ENCODE results near the gene GLDC.

GLDC gene

DNA sequence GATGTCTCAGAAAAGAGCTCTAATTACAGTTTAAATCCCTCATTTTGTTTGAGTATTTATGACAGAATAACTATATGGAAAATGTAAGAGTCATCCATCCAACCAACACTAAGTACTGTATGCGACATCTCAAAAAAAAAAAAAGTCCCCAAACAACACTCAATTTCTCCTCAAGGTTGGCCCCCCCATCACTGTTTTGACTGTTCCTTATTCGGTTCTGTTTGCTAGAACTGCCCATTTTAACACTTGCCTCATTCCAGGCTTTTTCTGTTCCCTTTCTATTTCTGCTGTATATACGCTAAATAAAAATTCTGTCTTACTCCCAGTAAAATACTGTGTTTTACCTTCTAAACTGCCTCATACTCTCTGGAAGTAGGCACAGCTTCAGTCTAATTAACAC lies 25.2 kb downstream of the GLDC start:
- DNase-seq (ENCODE audit: low read depth) = no peak

DNA sequence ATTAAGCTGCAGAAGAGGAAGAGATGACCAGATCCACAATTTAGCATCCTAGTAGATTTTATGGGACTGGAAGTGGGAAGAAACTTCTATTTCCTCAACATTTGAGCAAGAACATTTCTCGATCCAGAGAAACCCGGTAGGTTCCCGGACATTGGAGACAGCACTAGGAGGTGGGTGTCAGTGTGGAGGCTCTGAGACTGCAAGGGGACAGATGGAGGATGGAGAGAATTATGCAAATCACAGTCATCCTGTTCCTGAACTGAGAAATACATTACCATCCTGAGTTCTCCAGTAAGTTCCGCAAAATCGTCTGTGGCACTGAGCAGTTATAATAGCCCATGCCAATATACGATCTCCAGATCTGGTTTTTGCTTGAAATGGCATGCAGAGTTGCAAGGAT lies 25.6 kb downstream of the GLDC start:
- DNase-seq (ENCODE audit: low read depth) = no peak

DNA sequence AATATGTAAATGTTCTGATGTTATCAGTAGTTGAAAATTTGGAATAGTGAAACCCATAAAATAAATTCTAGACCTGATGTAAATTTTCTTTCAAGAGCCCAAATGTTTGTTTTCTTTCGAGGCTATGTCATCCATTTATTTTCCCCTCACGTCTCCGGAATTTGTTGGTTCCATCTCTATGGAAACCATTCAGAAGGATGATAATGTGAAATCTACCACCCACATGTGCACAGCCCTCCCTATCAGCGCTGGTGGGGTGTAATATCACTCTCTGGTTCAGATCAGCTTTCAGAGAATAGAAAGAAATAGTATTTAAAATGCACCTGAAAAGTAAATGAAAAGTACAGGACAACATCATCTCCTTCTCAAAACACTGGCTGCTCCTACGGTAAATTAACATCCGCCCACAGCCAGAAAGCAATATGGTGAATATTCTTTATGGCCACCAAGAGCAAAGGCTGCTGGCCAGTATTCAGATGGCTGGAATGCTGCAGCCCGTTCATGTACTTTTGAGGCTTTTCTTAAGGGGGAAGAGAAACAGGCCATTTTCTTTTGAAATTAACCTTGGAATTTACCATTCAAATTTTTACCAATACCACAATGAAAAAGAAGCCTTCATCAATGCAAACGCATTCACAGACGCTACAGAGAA lies 28.5 kb downstream of the GLDC start:
- no peak for DNase-seq (ENCODE audit: low read depth)

DNA sequence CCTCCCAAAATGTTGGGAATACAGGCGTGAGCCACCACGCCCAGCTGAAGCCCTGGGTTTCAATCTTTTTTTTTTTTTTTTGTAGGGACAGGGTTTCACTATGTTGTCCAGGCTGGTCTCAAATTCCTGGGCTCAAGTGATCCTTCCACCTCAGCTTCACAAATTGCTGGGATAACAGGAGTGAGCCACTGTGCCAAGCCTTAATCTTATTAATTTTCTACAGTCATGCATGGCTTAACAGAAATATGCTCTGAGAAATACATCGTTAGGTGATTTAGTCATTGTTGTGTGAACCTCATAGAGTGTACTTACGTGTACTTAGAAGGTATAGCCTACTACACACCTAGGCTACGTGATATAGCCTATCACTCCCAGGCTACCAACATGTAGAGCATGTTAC lies 31.0 kb downstream of the GLDC start:
- no peak for DNase-seq (ENCODE audit: low read depth)

DNA sequence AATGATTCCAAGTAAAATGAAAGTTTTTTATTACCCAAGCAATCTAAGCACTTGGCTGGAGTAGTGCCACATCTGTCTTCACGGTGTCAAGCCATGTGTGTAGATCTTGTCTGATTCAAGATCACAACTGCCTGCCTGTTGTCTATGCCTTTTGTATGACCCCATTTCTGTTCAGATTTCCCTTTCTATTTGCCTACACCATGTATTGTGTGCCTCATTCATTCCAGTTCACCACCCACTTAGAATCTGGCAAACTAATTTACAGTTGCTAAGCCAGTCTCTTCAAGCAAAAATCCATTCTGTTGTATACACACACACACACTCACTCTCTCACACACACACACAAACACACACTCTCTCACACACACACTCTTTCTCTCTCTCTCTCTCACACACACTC lies 33.7 kb downstream of the GLDC start:
- DNase-seq (ENCODE audit: low read depth) = no peak

DNA sequence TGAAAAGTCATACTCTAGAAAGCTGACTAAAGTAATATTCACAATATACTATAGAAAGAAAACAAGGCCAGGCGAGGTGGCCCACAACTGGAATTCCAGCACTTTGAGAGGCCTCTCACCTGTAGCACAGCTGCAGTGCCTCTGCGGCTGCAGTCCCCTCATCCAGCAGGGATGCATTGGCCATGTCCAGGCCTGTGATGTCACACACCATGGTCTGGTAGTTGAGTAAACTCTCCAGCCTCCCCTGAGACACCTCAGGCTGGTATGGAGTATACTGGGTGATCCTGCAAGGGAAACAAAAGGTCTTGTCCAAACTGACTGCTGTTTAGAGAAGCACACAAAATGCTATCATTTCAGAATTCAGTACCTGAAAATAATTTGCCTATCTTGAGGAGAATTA lies 35.5 kb downstream of the GLDC start:
- no peak for DNase-seq (ENCODE audit: low read depth)

DNA sequence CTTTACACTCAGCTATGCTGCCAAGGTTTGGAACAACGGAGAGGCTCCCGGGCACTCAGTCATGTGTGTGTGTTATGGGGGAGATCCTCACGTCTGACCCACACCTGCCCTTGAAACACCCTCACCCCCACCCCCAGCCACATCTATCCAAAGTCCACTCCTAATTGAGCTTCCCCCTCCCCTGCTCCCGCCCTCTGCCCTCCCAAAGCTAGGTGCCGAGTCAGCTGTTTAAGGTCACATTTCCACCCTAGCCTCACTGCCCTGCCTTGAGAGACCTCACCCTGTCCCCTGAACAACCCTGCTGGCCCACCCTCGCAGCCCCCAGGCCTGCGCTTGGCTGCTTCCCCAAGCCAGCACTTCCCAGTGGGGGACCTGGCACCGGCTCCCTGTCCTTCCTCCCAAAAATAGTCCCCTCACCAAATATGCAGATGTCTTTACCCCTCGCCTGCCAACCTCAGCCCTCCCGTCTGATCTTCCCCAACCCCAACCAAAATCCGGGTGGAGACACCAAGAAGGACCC lies 36.0 kb downstream of the GLDC start:
- no peak for DNase-seq (ENCODE audit: low read depth)

DNA sequence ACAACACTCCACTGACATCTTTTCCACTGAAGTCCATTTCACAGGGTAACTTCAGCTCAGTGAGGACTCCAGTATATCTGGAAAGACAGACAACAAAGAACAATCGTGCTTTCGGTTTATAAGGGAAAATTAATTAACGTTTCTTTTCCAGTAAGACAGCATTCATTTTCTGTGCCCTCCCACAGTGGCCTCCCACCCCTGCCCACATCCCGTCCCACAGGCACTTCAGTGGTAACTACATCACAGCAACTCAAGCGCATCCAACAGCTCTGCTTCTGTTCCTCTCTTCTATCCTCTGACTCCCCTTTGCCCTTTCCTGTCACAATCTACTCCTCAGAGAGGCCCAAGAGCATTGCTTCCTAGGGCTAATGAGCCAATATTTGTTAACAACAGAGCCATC lies 40.3 kb downstream of the GLDC start:
- DNase-seq (ENCODE audit: low read depth) = no peak

DNA sequence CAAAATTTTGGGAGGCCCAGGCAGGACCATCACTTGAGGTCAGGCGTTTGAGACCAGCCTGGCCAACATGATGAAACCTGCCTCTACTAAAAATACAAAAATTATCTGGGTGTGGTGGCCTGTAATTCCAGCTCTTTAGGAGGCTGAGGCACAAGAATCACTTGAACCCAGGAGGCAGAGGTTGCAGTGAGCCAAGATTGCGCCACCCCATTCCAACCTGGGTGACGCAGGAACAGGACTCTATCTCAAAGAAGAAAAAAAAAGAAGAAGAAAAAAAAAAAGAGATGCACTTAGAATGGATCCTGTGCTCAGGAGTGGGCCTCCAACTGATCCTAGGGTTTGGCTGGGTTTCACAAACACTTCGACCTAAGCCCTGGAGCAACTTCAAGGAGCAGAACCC lies 45.1 kb downstream of the GLDC start:
- DNase-seq (ENCODE audit: low read depth) = no peak

DNA sequence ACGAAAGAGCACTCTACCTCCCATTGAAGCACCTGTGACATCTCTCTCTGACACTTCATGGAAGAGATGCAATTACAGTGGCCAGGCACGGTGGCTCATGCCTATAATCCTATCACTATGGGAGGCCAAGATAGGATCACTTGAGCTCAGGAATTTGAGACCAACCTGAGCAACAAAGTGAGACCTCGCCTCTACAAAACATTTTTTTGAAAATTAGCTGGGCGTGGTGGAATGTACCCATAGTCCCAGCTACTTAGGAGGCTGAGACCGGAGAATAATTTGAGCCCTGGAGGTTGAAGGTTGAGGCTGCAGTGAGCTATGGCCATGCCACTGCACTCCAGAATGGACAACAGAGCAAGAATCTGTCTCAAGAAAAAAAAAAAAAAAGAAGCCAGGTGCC lies 45.5 kb downstream of the GLDC start:
- DNase-seq (ENCODE audit: low read depth) = no peak

DNA sequence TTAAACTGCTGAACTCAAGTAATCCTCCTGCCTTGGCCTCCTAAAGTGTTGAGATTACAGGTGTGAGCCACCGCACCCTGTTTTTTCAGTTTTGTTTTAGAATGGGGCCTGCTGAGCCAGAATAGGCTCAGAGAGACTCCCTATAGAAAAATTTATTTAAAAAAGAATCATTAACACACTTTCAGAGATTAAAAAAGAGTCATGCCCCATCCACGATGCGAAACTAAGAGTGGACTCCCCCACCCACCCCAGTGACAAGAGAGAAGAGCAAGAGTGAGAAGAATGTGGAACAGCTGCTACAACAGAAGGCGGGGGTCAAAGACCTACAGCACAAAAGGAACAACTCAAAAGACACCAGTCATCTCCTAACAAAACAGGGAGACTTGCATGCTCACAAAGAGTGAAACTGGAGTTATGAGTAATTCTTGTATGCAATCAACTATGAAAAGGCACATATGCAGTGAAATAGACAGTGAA lies 47.2 kb downstream of the GLDC start:
- no peak for DNase-seq (ENCODE audit: low read depth)

DNA sequence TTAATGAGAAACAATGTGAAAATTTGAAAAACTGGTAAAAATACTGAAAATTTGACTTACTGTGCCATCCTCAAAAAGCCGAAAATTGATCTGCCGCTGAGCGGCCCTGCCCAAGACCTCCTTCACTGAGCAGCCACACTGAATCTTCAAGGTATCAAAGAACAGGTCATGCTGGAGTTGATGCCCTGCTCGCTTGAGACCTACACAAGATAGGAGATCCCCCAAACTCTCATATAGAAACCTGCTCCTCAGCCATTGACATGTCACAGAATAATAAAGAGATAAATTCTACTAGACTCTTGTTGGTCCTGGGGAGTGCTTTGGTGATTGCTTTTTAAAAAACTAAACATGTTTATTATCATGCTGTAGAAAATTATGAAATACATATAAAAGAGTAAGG lies 52.7 kb downstream of the GLDC start:
- no peak for DNase-seq (ENCODE audit: low read depth)

DNA sequence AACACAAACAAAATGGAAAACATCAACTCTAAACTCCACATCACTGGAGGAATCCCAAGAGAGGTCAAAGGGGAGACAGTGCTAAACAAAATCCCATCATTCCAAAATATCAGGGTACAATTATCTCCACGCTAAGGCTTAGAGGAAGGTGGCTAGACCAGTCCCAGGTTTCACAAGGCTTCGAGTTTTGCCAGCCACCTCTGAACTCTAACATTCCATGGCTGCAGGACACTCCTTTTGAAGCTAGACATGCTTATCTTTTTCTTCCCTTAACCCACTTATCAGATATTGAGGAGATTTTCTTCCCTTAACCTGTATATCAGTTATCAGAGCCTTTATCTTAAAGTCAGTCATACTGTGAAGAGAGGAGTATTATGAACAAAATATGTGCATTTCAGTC lies 53.3 kb downstream of the GLDC start:
- no peak for DNase-seq (ENCODE audit: low read depth)

DNA sequence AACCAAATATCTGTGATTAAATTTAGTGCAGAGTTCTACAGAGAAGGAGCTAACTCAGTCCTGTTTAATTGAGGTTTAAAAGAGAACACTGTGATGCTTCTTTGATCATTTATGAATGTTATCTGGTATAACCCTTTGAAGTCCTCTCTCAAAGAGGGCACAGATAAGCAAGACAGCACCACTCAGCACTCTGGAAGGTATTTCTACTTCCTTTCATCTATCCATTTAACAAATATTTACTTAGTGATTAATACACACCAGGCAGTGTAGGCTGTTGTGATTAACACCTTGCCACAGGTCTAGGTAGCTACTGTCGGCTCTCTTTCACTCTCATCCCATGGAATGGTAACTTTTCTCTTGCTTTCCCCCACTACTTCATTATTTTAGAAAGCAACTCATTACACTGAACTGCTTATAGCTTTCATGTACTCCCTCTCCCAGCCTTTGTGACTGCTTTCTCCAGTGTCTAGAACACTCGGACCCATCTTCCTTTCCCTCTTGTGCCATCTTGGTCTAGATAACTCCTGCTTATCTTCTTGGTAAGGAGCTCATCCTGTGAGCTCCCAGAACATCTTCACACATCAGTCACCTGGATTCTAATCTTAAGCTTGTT lies 54.7 kb downstream of the GLDC start:
- DNase-seq (ENCODE audit: low read depth) = no peak

DNA sequence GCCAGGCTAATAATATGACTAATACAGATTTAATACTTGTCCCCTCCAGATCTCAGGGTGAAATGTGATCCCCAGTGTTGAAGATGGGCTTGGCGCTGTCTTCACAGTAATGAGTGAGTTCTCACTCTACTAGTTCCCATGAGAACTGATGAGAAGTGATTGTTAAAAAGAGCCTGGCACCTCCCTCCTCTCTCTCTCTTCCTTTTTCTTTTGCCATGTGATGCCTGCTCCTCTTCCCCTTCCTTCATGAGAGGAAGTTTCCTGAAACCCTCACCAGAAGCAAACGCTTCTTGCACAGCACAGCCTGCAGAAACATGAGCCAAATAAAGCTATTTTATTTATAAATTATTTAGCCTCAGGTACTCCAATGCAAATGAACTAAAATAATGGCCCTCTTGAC lies 55.2 kb downstream of the GLDC start:
- DNase-seq (ENCODE audit: low read depth) = no peak

DNA sequence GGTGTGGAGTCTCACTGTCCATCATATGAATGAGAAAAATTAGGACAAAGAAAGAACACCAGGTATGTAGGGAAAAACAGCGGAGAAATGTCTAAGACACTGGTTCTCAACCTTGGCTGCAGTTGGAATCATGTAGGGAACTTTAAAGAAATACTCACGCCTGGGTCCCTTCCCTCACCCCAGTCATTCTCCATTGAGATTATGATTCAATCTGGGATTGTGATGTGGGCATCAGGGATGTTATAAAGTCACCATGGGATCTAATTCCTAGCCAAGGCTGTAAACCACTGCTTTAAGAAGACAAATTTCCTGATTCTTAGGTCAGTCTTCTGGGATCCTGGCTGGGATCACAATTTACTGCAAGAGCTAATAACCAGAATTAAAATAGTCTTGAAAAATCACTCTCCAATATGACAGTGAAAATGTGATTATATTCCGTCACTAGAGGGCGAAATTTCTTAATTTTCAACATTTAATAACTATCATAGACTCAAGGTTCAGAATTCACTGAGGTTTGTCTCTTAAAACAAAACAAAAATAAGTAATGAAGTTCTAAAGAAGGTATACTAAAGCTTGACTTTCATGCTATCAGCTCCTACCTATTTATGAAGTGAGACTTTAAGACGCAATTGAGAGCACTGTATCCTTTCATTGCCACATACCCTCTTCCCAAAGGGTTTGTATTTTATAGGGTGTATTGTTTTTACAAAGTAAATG lies 60.5 kb downstream of the GLDC start:
- peak; percentile 19 for DNase-seq (ENCODE audit: low read depth)

DNA sequence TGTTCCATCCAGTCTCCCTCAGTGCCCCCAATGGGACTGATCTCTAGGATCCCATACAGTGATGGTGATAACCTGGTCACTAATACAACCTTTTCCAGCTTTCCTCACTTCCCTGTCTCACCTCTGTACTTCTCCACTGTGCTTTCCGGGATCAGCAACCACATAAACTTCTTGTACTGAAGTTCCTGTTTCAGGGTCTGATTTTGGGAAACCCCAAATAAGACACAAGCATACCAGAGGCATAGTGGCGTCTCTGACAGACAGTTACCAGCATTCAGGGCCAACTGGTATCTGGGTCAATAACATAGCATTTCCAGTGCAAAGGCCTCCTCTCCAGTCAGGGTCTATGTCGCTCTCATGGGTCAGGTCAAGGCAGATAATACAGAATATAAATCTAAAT lies 64.3 kb downstream of the GLDC start:
- no peak for DNase-seq (ENCODE audit: low read depth)

DNA sequence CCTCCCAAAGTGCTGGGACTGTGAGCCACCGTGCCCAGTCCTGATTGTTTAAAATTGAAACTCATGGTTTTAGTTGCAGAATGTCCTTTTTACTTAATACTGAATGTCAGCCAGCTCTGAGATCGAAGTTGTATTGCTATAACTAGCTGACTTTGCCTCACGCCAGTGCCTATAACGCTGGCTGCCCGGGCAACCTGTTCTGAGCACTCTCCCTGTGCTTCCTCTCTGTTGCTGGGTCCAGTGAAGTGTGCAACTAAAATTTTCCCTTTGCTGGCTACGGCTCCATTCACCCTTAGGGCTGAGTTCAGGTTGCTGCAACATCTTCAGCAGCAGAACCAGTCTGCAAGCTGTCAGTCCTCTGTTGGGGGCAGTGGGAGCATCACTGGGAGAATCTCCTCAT lies 65.9 kb downstream of the GLDC start:
- no peak for DNase-seq (ENCODE audit: low read depth)

DNA sequence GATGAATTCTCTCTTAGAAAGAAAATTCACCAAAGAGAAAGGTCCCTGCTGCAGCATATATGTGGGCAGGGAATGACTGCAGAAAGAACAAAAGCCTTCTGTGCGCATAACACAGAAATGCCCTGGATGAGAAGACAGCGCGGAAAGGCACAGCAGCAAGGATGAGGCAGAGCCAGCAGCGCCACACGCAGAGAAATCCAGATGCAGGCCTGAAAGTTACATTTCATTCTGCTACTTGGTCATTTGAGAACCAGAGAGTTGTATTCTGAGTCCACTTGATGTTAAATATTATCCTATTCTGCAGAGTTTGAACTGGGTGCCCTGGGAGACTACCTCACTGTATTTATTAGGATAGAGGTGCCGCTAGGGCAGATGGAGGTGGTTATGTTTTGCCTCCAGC lies 68.5 kb downstream of the GLDC start:
- DNase-seq (ENCODE audit: low read depth) = no peak

DNA sequence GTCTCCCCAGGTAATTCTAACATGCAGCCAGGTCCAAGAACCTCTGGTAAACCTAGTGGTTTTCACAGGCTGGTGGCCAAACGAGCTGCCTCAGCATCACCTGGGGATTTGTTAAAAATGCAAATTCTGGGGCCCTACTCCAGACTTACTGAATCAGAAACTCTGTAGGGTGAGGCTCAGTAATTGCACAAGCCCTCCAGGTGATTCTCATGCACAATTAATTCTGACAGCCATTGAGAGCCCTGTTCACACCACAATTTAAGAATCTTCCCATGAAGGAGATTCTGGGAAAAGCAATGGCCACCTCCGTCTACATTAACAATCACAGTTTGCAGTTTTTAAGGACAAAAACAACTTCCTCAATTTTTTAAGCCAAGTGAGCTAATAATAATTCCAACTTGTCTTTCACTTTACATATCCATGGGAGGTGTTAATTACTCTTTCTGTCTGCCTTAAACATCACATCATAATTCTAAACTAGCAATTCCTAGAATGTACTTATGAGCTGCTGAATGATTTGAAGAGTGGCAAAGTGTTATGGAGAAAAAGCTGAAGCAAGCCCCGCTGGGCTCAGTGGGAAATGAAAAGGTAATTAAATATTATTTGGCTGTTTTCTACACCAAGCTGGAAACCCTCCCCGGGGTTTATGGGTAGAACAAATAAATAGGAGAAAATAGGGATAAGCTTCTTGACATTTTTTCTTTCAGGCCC lies 70.0 kb downstream of the GLDC start:
- DNase-seq (ENCODE audit: low read depth) = no peak

DNA sequence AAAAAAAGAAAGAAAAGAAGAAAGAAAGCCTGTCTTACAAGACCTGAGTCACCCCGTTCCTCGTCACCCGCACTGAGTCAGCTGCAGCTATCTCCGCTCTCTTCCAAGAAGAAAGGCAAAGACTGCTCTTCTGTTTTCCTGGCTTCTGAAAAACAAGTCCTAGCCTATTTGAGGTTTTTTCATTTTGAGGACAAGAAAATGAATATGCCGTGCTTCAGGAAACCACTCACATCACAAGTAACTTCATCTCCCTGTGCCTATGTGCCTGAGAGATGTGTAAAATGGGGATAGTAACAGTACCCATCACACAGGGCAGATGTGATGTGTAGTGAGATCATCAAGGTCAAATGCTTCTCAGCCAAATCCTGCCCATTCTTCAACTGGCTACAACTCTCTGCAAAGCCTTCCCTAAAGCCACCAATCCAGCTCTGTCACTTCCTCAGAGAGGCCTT lies 78.4 kb downstream of the GLDC start:
- DNase-seq (ENCODE audit: low read depth) = peak; percentile 91

DNA sequence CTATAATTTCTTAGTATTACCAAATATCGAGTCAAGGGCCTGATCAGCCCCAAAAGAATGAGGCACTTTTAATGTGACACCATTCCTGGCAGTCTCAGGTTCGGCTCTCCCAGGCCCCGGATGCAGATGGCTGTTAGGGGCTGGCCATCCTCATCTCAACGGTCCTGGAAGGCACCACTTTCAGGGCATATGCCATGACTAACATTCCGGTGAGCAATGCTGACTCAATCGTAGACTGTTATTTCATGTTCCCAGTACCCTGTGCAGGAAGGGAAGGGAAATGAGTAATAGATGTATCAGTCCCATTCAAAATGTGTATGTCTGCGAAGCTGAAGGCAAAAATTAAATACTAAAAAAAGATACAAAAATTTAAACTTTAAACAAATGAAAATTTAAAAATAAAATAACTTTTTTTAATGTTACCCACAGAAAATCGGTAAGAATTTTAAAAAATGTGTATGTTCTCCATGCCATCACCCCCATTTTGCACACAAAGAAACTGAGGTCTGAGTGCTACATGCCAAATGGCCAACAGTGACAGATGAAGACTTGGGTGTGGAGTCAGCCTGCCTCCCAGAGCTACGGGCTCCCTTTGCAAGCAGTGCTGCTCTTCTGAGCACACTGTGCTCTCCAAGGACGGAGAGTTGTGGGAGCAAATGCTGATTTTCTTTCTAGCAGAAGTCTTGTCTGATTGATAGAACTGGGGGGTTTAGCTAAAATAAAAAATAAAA lies 79.0 kb downstream of the GLDC start:
- DNase-seq (ENCODE audit: low read depth) = peak; percentile 98
